Measurements from ENCODE around the gene HSD3B7. TPM values are rescaled to one million over a fixed set of nuclear protein-coding genes. Genes with fewer than 3 reads are reported as not detected.

The HSD3B7 gene
- total and polyA plus RNA-seq, 2 of the 8 experiments (the other 6 are each of a cell fraction or from before 2014, with no cell fraction given) = 2.9 to 6.6 TPM

DNA sequence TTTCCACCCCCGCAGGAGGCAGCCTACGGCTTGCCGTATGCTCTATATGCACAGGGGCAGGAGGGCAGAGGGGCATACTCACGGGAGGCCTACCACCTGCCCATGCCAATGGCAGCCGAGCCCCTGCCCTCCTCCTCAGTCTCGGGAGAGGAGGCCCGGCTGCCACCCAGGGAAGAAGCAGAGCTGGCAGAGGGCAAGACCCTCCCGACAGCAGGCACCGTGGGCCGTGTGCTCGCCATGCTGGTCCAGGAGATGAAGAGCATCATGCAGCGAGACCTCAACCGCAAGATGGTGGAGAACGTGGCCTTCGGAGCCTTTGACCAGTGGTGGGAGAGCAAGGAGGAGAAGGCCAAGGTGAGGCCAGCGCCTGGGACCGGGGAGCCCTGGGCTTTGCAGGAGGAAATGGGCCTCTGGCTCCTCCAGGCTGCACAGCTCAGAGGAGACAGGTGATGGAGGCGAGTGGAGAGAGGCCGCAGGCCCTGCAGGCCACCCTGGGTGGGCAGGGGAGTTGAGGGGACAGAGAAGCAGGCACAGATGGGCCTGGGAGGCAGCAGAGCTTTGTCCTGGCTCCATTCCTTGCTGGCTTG is 18.9 kb upstream of the HSD3B7 start:
- Histone ChIP-seq H4K8ac (ENCODE audit: extremely low read depth, insufficient read depth, low read length) (0 out of 2 replicates have a peak overlapping the region, but pooled peaks have one; percentile 25), H3K4me3 (ENCODE audit: extremely low read depth in 1 of 4, insufficient read depth in 2 of 4, low read depth in 3 of 4, low read length in 4 of 4) (no peak overlapping the region), H2BK15ac (ENCODE audit: low read length) (no peak overlapping the region), H3K4me2 (ENCODE audit: insufficient read depth in 1 of 2, low read depth in 2 of 2, low read length in 2 of 2) (no peak overlapping the region), H3K27me3 (replicated peaks in 1 of 4; ENCODE audit: control insufficient read depth in 3 of 4, extremely low read depth in 1 of 4, insufficient read depth in 3 of 4, low read length in 3 of 4) (no peaks in the 10 kb centered on the region), H3K56ac (replicated peaks; ENCODE audit: insufficient read length, low read depth, low read length) (no peak overlapping the region), H3K79me1 (ENCODE audit: low read depth, low read length) (peaks cover 1% of the 10 kb centered on the region; the same call in 1 of the 2 replicates), H2BK5ac (ENCODE audit: low read depth, low read length) (no peak overlapping the region), H4K91ac (replicated peaks; ENCODE audit: insufficient read length, low read length) (no peak overlapping the region), H3K36me3 (ENCODE audit: control insufficient read depth in 2 of 4, insufficient read depth in 4 of 4, low read length in 3 of 4) (peaks cover 52 to 86% (median 64%) of the 10 kb centered on the region in 4 experiments), H3K27ac (ENCODE audit: low read depth, low read length) (no peak overlapping the region), H3K4ac (replicated peaks; ENCODE audit: insufficient read length, low read depth, low read length) (no peak overlapping the region), H3K23ac (ENCODE audit: insufficient read length) (no peak overlapping the region), H3K23me2 (ENCODE audit: low read depth, low read length) (no peaks in the 10 kb centered on the region), H3K79me2 (ENCODE audit: control insufficient read depth in 1 of 2, insufficient read depth in 2 of 2, low read length in 2 of 2) (no peaks in the 10 kb centered on the region), H3K4me1 (replicated peaks in 1 of 4; ENCODE audit: control insufficient read depth in 3 of 4, insufficient read depth in 4 of 4, low read length in 3 of 4) (no peaks in the 10 kb centered on the region), H4K5ac (ENCODE audit: insufficient read length, low read depth, low read length) (no peak overlapping the region), H3K9me3 (ENCODE audit: insufficient read depth in 2 of 2, low read depth in 1 of 2, low read length in 1 of 2) (no peaks in the 10 kb centered on the region; a peak in 1 of 4 replicates), H4K20me1 (replicated peaks in 1 of 2; ENCODE audit: control insufficient read depth in 1 of 2, insufficient read depth in 2 of 2, low read length in 2 of 2) (peaks cover under 1 to 15% of the 10 kb centered on the region in 2 experiments), H3K9ac (replicated peaks in 1 of 4; ENCODE audit: extremely low read depth in 1 of 4, low read depth in 3 of 4, low read length in 3 of 4) (no peak overlapping the region), H2AFZ (ENCODE audit: low read length) (no peak overlapping the region), H3K18ac (ENCODE audit: extremely low read depth, low read length) (no peak overlapping the region), H2BK20ac (ENCODE audit: low read length) (no peak overlapping the region), H2BK120ac (replicated peaks; ENCODE audit: low read depth, low read length) (no peak overlapping the region), H2BK12ac (ENCODE audit: low read depth, low read length) (no peak overlapping the region), H3K14ac (ENCODE audit: insufficient read length) (no peak overlapping the region), H2AK5ac (ENCODE audit: low read depth, low read length) (no peak overlapping the region)
- FAIRE-seq (no peak), DNase-seq (ENCODE audit: low read depth in 1 of 2, low spot score in 2 of 2) (no peak)
- ChIA-PET POLR2A (ENCODE audit: partially characterized antibody) (interaction anchor here (0.6 to 6.4 kb wide), 9 partner anchors 8 to 522 kb away, joined by 3 to 45 read pairs (median 3); partner anchors contain the start of genes HSD3B7 and SETD1A), CTCF (ENCODE audit: partially characterized antibody) (interaction anchor here (1.5 to 3.8 kb wide), 2 partner anchors 11 to 13 kb away, joined by 6 to 26 read pairs; no protein-coding TSS in a partner anchor)
- 95% methylated on average over 19 of the region's 19 CpGs; no CpG with 5 or more reads in 1 of the 2 experiments for WGBS, 2 experiments (ENCODE audit: extremely low coverage in 1 of 2, insufficient coverage in 1 of 2, insufficient read length in 1 of 2, insufficient replicate concordance in 2 of 2, low coverage in 1 of 2, low lambda C conversion rate in 2 of 2, missing lambda C conversion rate in 1 of 2)
- no peak for TF ChIP-seq FOSL1 (IDR thresholded peaks at IDR 0.05; ENCODE audit: insufficient read depth, low read depth, low read length)
- peak; percentile 48; the same call in 1 of the 2 replicates for TF ChIP-seq POLR2AphosphoS5 (IDR thresholded peaks at IDR 0.05; ENCODE audit: low read depth, low read length)
- TF ChIP-seq EZH2 (IDR thresholded peaks at IDR 0.05; ENCODE audit: low read depth, low read length, severe bottlenecking) = no peak
- TF ChIP-seq, protein P1, sequence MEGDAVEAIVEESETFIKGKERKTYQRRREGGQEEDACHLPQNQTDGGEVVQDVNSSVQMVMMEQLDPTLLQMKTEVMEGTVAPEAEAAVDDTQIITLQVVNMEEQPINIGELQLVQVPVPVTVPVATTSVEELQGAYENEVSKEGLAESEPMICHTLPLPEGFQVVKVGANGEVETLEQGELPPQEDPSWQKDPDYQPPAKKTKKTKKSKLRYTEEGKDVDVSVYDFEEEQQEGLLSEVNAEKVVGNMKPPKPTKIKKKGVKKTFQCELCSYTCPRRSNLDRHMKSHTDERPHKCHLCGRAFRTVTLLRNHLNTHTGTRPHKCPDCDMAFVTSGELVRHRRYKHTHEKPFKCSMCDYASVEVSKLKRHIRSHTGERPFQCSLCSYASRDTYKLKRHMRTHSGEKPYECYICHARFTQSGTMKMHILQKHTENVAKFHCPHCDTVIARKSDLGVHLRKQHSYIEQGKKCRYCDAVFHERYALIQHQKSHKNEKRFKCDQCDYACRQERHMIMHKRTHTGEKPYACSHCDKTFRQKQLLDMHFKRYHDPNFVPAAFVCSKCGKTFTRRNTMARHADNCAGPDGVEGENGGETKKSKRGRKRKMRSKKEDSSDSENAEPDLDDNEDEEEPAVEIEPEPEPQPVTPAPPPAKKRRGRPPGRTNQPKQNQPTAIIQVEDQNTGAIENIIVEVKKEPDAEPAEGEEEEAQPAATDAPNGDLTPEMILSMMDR (IDR thresholded peaks at IDR 0.05; ENCODE audit: control extremely low read depth in 1 of 3, insufficient read depth in 1 of 3, low read depth in 1 of 3, low read length in 3 of 3) = no peak
- TF ChIP-seq SIX5 (IDR thresholded peaks at IDR 0.05; ENCODE audit: low read depth, low read length) = no peak
- TF ChIP-seq, protein P2, sequence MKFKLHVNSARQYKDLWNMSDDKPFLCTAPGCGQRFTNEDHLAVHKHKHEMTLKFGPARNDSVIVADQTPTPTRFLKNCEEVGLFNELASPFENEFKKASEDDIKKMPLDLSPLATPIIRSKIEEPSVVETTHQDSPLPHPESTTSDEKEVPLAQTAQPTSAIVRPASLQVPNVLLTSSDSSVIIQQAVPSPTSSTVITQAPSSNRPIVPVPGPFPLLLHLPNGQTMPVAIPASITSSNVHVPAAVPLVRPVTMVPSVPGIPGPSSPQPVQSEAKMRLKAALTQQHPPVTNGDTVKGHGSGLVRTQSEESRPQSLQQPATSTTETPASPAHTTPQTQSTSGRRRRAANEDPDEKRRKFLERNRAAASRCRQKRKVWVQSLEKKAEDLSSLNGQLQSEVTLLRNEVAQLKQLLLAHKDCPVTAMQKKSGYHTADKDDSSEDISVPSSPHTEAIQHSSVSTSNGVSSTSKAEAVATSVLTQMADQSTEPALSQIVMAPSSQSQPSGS (IDR thresholded peaks at IDR 0.05; ENCODE audit: low read length) = no peak

All from H1 (cell line).